ENCODE measurements around the gene PUM1. TPM values are rescaled to one million over a fixed set of nuclear protein-coding genes. Genes with fewer than 3 reads are reported as not detected.

The PUM1 gene
- total and polyA plus RNA-seq, 2 of the 8 experiments (the other 6 are each of a cell fraction or from before 2014, with no cell fraction given): 122 to 177 TPM

GRCh38 chr1:30990591-30990990 is 74.9 kb downstream of the PUM1 start:
- Histone ChIP-seq H3K9me3 (ENCODE audit: insufficient read depth in 2 of 2, low read depth in 1 of 2, low read length in 1 of 2) (no peaks in the 10 kb centered on the region), H3K36me3 (ENCODE audit: control insufficient read depth in 2 of 4, insufficient read depth in 4 of 4, low read length in 3 of 4) (peaks cover 8 to 40% (median 14%) of the 10 kb centered on the region in 4 experiments; a peak in 7 of 8 replicates), H4K20me1 (replicated peaks in 1 of 2; ENCODE audit: control insufficient read depth in 1 of 2, insufficient read depth in 2 of 2, low read length in 2 of 2) (peaks cover 20 to 30% of the 10 kb centered on the region in 2 experiments), H3K56ac (replicated peaks; ENCODE audit: insufficient read length, low read depth, low read length) (no peak overlapping the region), H3K4ac (replicated peaks; ENCODE audit: insufficient read length, low read depth, low read length) (no peak overlapping the region), H3K18ac (ENCODE audit: extremely low read depth, low read length) (no peak overlapping the region), H3K23ac (ENCODE audit: insufficient read length) (no peak overlapping the region), H4K8ac (ENCODE audit: extremely low read depth, insufficient read depth, low read length) (no peak overlapping the region), H3K79me2 (ENCODE audit: control insufficient read depth in 1 of 2, insufficient read depth in 2 of 2, low read length in 2 of 2) (peaks cover 10 to 97% of the 10 kb centered on the region in 2 experiments), H3K27me3 (replicated peaks in 1 of 4; ENCODE audit: control insufficient read depth in 3 of 4, extremely low read depth in 1 of 4, insufficient read depth in 3 of 4, low read length in 3 of 4) (no peaks in the 10 kb centered on the region), H3K14ac (ENCODE audit: insufficient read length) (no peak overlapping the region), H2BK120ac (replicated peaks; ENCODE audit: low read depth, low read length) (no peak overlapping the region), H3K4me3 (ENCODE audit: extremely low read depth in 1 of 4, insufficient read depth in 2 of 4, low read depth in 3 of 4, low read length in 4 of 4) (no peak overlapping the region), H3K23me2 (ENCODE audit: low read depth, low read length) (no peaks in the 10 kb centered on the region), H2BK15ac (ENCODE audit: low read length) (no peak overlapping the region), H4K5ac (ENCODE audit: insufficient read length, low read depth, low read length) (no peak overlapping the region), H2BK12ac (ENCODE audit: low read depth, low read length) (no peak overlapping the region), H3K4me1 (replicated peaks in 1 of 4; ENCODE audit: control insufficient read depth in 3 of 4, insufficient read depth in 4 of 4, low read length in 3 of 4) (peaks cover 0 to 5% (median 2%) of the 10 kb centered on the region in 4 experiments; a peak in 3 of 7 replicates), H2AFZ (ENCODE audit: low read length) (no peak overlapping the region), H4K91ac (replicated peaks; ENCODE audit: insufficient read length, low read length) (no peak overlapping the region), H3K27ac (ENCODE audit: low read depth, low read length) (no peak overlapping the region), H2BK5ac (ENCODE audit: low read depth, low read length) (no peak overlapping the region), H3K79me1 (ENCODE audit: low read depth, low read length) (peaks cover 10% of the 10 kb centered on the region), H2AK5ac (ENCODE audit: low read depth, low read length) (no peak overlapping the region), H3K4me2 (ENCODE audit: insufficient read depth in 1 of 2, low read depth in 2 of 2, low read length in 2 of 2) (no peak overlapping the region), H3K9ac (replicated peaks in 1 of 4; ENCODE audit: extremely low read depth in 1 of 4, low read depth in 3 of 4, low read length in 3 of 4) (no peak overlapping the region), H2BK20ac (ENCODE audit: low read length) (no peak overlapping the region)
- WGBS, 2 experiments (ENCODE audit: extremely low coverage in 1 of 2, insufficient coverage in 1 of 2, insufficient read length in 1 of 2, insufficient replicate concordance in 2 of 2, low coverage in 1 of 2, low lambda C conversion rate in 2 of 2, missing lambda C conversion rate in 1 of 2): 94% methylated on average over 3 of the region's 3 CpGs; no CpG with 5 or more reads in 1 of the 2 experiments
- CTCF ChIA-PET (ENCODE audit: partially characterized antibody): no interaction called here
- no peak for DNase-seq (ENCODE audit: low read depth in 1 of 2, low spot score in 2 of 2)
- POLR2A ChIA-PET (ENCODE audit: partially characterized antibody): interaction anchor here (0.6 to 0.9 kb wide), 3 partner anchors 10 to 11 kb away, joined by 3 to 4 read pairs (median 3); no protein-coding TSS in a partner anchor
- FAIRE-seq: no peak
- no peak for TF ChIP-seq MAFK (IDR thresholded peaks at IDR 0.05; ENCODE audit: low read depth, low read length)
- TF ChIP-seq HDAC6 (IDR thresholded peaks at IDR 0.05; ENCODE audit: low read depth, low read length): no peak
- no peak for TF ChIP-seq CTBP2 (IDR thresholded peaks at IDR 0.05; ENCODE audit: borderline replicate concordance, insufficient read depth, insufficient read length, low read length)
- no peak for TF ChIP-seq FOSL1 (IDR thresholded peaks at IDR 0.05; ENCODE audit: insufficient read depth, low read depth, low read length)
- TF ChIP-seq EGR1 (IDR thresholded peaks at IDR 0.05; ENCODE audit: borderline replicate concordance, low read depth, low read length): no peak
- TF ChIP-seq NRF1 (IDR thresholded peaks at IDR 0.05; ENCODE audit: low read depth, low read length): no peak
- TF ChIP-seq BCL11A (IDR thresholded peaks at IDR 0.05; ENCODE audit: low read depth in 2 of 2, low read length in 2 of 2): no peak
- TF ChIP-seq RXRA (IDR thresholded peaks at IDR 0.05; ENCODE audit: insufficient read depth, low read depth, low read length): no peak
- no peak for TF ChIP-seq POU5F1 (IDR thresholded peaks at IDR 0.05; ENCODE audit: low read depth, low read length)
- TF ChIP-seq CHD1 (IDR thresholded peaks at IDR 0.05; ENCODE audit: low read depth, low read length): no peak
- TF ChIP-seq CTCF (IDR thresholded peaks at IDR 0.05; ENCODE audit: control extremely low read depth in 1 of 3, insufficient read depth in 1 of 3, low read depth in 1 of 3, low read length in 3 of 3): no peak
- TF ChIP-seq YY1 (IDR thresholded peaks at IDR 0.05; ENCODE audit: low read depth, low read length): no peak

Data from H1 (cell line).